ENCODE measurements around the gene CABLES2.
"Not testable (repeated sequence)": the region's sequence is repeated elsewhere in the genome, so short reads cannot be mapped to it uniquely, and the experiment has no call there.

Gene CABLES2

DNA sequence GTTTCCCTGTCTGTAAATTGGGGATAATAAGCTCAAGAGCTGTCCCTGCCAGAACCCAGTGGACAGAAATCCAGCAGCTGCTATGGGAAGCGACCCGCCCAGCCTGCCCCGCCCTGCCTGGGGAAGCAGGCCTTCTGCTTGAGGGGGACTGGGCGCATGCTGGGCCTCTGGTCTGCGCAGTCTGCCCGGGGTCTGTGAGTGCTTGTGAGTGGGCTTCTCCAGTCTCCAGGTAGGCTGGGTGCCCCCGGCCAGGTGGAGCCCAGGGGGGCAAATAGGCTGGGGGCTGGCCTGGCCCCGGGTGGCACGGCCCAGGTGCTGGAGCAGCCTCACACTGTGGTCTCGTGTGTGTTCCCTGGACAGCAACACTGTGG, 20.9 kb upstream of the CABLES2 start:
- TF ChIP-seq ZNF274 (IDR thresholded peaks at IDR 0.05; ENCODE audit: low read depth, low read length) = no peak
- no peak overlapping the region for H3K4me3 ChIP-seq (ENCODE audit: low read length)

DNA sequence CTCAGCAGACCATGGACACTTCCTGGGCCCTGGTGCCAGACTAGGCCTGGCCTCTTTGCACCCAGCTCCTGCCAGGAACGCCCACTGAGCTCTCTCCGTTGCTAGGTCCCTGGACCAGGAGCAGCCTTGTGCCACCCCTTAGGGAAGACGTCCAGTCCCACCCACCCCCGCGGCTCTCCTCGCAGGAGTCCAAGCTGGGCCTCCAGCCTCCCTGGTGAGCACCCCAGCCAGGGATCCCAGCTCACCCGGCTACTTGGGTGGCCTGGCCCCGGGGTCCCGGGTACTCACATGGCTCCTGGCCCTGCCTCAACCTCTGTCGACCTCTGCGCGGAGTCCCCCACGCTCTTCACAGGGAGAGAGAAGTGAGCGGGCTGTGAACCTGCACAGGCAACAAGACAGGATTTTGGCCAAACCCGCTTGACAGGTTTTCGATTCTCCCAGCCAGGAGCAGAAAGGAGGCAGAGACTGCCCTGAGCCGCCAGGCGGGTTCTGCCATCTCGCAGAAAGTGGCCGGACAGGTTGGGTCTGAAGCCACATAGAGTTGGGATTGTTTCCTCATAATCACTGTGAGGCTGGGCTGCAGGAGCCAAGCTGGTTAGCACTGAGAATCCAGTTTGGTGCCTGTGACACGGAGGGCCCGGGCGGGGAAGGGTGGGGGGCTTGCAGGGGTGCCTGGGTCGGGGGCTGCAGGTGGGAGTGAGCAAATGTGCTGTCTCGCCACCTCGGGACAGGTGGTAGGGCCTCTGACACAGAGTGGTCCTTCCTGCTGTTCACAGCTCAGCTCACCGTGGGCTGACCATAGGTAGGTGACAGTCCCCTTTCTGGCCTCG, 20.3 kb upstream of the CABLES2 start, which contains the start of gene RBBP8NL:
TSS of gene RBBP8NL (minus strand) at position 368 of the 830 bp plus-strand sequence. CDS start 7,892 bp downstream, outside the sequence.
- no peak for TF ChIP-seq ZNF274 (IDR thresholded peaks at IDR 0.05; ENCODE audit: low read depth, low read length)
- no peak within 1 kb of the TSS for H3K4me3 ChIP-seq (ENCODE audit: low read length)

DNA sequence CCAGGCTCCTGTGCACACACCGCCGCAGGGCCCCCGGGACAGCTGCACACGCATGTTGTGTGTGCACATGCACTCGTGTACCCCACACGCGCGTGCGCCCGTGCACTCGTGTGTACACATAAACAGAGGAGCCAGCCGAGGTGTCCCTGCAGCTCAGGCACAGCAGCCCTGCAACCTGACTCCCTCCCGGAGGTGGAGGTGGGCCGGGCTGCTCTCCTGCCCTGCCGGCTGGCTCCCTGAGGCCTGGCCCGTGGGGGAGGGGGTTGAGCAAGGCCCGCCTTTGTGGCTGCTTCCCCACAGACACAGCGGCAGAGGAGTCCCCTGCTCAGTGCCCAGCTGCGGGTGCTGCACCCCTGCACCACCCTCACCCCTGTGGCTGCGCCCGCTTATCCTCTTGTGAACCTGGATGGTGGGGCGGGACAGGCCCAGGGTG, 19.6 kb upstream of the CABLES2 start:
- H3K4me3 ChIP-seq (ENCODE audit: low read length) = no peak overlapping the region
- no peak for TF ChIP-seq ZNF274 (IDR thresholded peaks at IDR 0.05; ENCODE audit: low read depth, low read length)

DNA sequence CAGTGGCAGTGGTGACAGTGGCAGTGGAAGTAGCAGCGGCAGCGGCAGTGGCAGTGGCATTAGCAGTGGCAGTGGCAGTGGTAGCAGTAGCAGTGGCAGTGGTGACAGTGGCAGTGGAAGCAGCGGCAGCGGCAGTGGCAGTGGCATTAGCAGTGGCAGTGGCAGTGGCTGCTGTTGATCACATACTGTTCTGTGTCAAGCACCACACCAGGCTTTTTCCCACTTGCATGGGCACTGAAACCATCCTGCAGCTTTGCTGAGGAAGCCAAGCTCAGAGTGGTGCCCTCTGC, 18.9 kb upstream of the CABLES2 start:
- H3K4me3 ChIP-seq (ENCODE audit: low read length) = not testable (repeated sequence)

DNA sequence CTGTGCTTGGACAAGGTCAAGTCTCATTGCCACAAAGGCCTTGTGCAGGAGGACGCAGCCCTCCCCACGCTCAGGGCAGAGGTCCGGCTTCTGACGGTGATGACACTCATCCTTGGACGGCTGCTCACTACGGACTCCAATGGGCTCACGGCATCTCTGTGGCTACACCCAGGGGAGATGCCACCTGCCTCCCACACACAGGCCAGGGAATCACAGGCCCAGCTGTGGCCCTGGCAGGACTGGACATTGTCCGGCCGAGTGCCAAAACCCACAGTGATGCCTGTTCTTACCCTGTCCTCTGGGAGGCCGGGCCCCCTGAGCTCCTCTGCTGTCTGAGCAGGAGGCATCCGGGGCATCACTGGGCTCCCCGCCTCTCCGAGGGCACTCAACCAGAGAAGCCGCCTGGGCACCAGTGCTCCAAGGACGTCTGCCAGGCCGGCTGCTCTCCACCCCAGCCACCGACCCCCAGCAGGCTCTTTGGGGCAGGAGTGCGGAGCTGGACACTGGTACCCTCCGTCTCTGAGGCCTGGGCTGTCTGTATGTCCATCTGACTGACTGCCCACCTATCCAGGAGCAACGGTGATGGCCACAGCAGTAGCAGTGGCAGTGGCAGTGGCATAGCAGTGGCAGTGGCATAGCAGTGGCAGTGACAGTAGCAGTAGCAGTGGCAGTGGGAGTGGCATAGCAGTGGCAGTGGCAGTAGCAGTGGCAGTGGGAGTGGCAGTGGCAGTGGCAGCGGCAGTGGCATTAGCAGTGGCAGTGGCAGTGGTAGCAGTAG, 18.4 kb upstream of the CABLES2 start:
- TF ChIP-seq ZNF274 (IDR thresholded peaks at IDR 0.05; ENCODE audit: low read depth, low read length) = no peak
- H3K4me3 ChIP-seq (ENCODE audit: low read length) = no peak overlapping the region

DNA sequence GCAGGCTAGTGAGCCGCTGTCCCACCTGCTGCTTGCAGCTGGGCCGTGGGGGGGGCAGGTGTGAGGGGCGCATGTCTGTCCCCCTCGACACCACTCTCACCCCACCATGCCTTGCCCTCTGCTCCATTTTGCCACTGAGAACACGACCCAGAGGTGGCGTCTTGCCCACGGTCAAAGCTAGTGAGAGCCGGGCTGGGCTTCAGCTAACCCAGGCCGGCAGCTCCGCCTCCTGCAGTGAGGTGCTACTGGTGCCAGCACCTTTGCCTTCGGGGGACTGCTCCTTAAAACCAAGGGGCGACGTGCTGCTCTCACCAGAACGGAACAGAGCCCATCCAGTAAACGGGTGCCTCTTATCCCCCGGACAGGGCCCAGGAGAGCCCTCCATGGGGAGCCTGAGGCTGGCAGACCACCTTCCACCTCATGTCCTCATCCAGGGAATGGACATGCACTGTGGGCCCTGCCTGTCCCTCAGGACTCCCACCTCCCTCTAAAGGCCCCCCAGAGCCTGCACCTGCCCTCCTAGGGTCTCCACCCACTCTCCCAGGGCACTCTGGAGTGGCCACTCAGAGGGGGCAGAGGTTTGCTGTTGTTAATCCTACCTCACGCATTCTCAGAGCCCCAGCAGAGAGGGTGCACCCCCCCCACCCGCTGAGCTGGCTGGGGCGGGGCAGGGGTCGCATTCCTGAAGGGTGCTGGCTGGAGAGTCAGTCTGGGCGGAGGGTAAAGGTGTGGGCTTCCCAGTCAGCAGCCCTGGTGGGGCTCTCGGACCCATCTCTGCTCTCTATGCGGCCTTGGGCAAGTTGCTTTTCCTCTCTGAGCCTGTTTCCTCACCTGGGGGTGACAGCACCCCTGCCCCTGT, 17.4 kb upstream of the CABLES2 start:
- no peak for TF ChIP-seq ZNF274 (IDR thresholded peaks at IDR 0.05; ENCODE audit: low read depth, low read length)
- H3K4me3 ChIP-seq (ENCODE audit: low read length) = no peak overlapping the region

DNA sequence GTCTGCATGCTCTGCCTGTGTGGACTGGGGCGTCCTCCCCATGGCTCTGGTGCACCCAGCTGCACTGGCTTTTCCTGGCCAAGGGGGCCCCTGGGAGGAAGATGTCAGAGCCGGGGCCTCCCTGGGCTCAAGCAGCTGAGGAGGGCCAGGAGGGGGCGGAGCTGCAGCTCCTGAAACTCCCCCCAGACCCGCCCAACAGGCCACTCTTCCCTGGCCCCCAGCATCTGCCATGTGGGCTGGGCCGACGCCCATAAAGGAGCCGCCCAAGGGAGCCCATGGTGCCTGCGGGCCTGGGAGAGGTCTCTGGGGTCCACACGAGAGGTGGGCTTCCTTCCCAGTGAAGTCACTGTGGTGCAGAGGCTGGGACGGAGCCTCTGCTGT, 16.2 kb upstream of the CABLES2 start:
- no peak for TF ChIP-seq ZNF274 (IDR thresholded peaks at IDR 0.05; ENCODE audit: low read depth, low read length)
- H3K4me3 ChIP-seq (ENCODE audit: low read length) = no peak overlapping the region

DNA sequence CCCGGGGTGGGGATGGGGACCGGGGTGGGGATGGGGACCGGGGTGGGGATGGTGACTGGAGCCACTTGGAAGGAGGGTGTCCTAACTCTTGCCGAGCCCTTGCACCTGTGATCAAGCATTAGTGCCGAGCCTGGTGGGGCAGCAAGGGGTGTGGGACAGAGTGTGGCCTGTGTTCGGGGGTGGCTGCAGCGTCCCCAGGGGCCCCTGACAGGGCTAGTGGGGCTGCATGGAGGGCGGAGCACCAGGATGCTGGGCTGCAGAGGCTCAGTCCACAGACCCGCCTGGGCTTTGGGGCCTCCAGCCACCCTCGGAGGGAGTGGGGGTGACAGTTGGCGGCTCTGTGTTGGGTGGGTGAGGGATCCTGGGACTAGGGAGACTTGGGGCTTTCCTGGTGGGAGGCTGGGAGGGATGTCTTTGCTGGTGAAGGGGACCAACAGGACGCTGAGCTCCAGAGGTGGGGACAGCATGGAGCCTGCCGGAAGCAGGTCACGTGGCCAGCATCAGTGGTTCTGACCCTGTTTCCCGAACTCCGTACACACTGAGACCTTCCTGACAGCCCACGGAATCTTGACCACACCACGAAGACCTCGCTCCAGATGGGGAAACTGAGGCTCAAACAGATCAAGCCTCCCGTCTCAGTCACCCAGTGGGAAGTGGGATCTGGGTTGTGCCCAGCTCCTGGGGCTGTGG, 15.7 kb upstream of the CABLES2 start:
- no peak overlapping the region for H3K4me3 ChIP-seq (ENCODE audit: low read length)
- TF ChIP-seq ZNF274 (IDR thresholded peaks at IDR 0.05; ENCODE audit: low read depth, low read length) = no peak

DNA sequence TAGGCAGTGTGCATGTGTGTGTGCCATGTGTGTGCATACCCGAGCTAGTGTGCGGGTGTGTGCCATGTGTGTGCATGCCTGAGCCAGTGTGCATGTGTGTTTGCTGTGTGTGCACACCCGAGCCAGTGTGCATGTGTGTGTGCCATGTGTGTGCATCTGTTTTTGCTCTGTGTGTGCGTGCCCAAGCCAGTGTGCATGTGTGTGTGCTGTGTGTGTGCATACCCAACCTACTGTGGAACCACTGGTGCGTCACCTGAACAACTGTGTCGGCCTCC, 14.6 kb upstream of the CABLES2 start:
- no peak overlapping the region for H3K4me3 ChIP-seq (ENCODE audit: low read length)
- no peak for TF ChIP-seq ZNF274 (IDR thresholded peaks at IDR 0.05; ENCODE audit: low read depth, low read length)

DNA sequence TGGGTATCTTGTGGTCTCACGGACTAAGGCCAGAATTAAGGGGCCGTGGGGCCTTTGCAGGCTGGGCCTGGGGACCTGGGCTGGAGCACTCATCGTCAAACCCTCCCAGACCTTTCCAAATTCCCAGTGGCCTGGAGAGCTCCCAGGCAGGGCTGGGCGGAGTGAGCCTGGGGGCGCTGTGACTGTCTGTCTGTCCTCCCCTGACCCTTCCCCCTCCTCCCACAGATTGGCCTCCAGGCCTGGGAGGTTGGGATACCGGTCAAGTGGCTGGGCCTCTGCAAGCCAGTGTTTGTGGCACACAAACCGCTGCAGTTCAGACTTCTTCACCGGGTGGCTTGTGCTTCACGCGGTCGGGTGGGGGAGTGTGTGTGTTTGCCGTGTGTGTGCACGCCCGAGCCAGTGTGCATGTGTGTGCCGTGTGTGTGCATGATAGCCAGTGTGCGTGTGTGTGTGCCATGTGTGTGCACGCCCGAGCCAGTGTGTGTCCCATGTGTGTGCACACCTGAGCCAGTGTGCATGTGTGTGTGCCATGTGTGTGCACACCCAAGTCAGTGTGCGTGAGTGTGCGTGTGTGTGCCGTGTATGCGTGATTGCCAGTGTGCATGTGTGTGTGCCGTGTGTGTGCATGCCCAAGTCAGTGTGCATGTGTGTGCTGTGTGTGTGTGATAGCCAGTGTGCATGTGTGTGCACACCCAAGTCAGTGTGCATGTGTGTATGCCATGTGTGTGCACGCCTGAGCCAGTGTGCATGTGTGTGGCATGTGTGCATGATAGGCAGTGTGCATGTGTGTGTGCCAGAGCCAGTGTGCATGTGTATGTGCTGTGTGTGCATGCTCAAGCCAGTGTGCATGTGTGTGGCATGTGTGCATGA, 14.0 kb upstream of the CABLES2 start:
- H3K4me3 ChIP-seq (ENCODE audit: low read length) = no peak overlapping the region
- no peak for TF ChIP-seq ZNF274 (IDR thresholded peaks at IDR 0.05; ENCODE audit: low read depth, low read length)

DNA sequence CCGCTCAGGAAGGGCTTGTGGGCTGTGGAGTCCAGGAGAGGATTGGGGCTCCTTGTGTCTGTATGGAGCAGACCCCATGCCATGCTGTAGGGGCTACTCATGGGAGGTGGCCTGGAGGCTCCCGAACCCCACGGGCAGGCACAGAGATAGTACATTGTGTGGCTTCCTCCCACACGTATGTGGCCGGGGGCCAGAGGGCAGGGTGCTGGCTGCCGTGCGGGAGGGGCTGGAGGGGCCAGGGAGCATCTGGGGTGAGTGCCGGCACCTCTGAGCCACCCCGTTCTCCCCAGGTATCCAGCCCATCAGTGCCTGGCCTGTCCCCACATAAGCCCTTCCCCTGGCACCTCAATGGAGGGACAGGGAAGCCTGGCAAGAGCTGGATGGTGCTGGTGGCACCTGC, 12.7 kb upstream of the CABLES2 start:
- H3K4me3 ChIP-seq (ENCODE audit: low read length) = no peak overlapping the region
- TF ChIP-seq ZNF274 (IDR thresholded peaks at IDR 0.05; ENCODE audit: low read depth, low read length) = no peak

DNA sequence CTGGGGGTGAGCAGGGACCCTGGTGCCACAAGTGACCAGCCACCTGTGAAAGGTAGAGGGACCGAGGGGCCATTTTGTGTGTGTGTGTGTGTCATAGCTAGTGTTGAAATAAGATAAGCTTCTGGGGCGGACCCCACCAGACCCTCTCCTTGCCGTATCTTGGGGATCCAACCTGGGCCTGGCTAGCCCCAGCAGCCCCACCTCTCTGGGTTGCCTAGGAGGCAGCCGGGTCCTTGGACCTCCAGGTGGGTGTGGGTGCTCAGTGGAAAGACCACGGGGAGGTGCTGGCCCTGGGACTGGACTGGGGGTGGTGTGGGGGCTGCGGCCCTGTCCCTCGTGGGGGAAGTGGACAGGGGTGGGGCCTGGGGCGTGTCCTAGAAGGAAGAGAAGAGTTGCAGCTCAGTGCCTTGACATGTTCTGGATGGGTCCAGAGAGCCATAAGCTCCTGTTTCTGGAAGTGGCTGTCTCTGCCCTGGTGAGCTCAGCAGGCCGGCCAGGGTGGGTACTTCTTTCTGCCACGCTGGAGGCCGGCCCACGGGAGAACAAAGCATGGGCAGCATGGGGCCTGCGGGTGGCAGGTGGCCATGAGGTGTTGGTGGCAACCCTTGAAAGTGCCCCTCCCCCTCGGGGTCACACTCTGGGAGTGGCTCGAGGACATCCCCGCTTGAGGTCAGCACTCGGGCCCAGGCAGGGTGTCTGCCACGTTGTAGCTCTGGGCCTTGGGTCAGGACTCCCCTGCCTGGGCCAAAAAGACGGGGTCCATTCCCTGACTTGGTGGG, 11.8 kb upstream of the CABLES2 start:
- no peak overlapping the region for H3K4me3 ChIP-seq (ENCODE audit: low read length)
- TF ChIP-seq ZNF274 (IDR thresholded peaks at IDR 0.05; ENCODE audit: low read depth, low read length) = no peak

All from GM08714 (cell line).